Measurements from ENCODE around the gene C17orf107.

The C17orf107 gene

DNA sequence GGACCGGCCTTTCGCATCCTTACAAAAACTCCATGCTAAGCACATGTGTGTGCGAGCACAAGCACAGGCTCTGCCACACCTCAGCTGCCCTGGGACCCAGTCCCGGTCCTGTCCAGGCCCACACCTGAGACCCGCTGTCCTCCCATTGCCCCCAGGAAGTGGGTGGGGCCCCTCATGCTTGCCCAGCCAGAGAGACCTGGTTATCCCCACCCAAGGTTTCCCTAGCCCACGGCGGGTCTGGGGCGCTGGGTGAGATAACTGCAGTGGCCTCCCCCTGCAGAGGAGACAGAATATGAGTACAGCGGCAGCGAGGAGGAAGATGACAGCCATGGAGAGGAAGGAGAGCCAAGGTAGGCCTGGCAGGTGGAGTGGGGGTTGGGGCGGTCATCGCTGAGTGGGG is 12.5 kb upstream of the C17orf107 start:
- CTCF ChIA-PET = no interaction called here
- TF ChIP-seq TARDBP (IDR thresholded peaks at IDR 0.05) (no peak), SP1 (IDR thresholded peaks at IDR 0.05) (no peak), BHLHE40 (IDR thresholded peaks at IDR 0.05; ENCODE audit: borderline replicate concordance) (no peak), CTBP1 (IDR thresholded peaks at IDR 0.05; ENCODE audit: borderline replicate concordance) (no peak), ZNF384 (IDR thresholded peaks at IDR 0.05) (no peak), FOXA1 (IDR thresholded peaks at IDR 0.05) (no peak), ARNT (IDR thresholded peaks at IDR 0.05) (no peak), LEF1 (IDR thresholded peaks at IDR 0.05; ENCODE audit: borderline replicate concordance) (no peak), L3MBTL2 (conservative IDR thresholded peaks at IDR 0.05) (no peak), SUZ12 (IDR thresholded peaks at IDR 0.05) (no peak), FOXM1 (IDR thresholded peaks at IDR 0.05; ENCODE audit: borderline replicate concordance) (no peak), NFRKB (IDR thresholded peaks at IDR 0.05) (no peak), FOXK2 (IDR thresholded peaks at IDR 0.05) (no peak), ELF4 (IDR thresholded peaks at IDR 0.05) (no peak), HDGF (IDR thresholded peaks at IDR 0.05; ENCODE audit: borderline replicate concordance) (no peak)
- TF ChIP-seq, protein P1, sequence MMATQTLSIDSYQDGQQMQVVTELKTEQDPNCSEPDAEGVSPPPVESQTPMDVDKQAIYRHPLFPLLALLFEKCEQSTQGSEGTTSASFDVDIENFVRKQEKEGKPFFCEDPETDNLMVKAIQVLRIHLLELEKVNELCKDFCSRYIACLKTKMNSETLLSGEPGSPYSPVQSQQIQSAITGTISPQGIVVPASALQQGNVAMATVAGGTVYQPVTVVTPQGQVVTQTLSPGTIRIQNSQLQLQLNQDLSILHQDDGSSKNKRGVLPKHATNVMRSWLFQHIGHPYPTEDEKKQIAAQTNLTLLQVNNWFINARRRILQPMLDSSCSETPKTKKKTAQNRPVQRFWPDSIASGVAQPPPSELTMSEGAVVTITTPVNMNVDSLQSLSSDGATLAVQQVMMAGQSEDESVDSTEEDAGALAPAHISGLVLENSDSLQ (IDR thresholded peaks at IDR 0.05) = no peak
- POLR2A ChIA-PET = interaction anchor here (1.2 kb wide), 1 partner anchor 8 kb away, joined by 3 read pairs; no protein-coding TSS in a partner anchor
- DNase-seq (ENCODE audit: extremely low spot score) = no peak

DNA sequence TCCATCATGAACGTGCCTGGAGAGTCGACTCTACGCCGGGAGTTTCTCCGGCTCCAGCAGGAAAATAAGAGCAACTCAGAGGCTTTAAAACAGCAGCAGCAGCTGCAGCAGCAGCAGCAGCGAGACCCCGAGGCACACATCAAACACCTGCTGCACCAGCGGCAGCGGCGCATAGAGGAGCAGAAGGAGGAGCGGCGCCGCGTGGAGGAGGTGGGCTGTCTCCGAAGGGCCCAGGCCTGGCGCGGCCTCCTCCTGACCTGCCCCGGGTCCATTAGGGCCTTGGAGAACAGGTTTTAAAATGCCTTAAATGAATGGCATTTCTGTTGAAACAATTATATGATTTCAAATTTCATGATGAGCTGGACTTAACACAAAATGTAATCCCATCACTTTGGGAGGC is 11.8 kb upstream of the C17orf107 start:
- ChIA-PET CTCF (no interaction called here), POLR2A (interaction anchor here (1.2 kb wide), 1 partner anchor 9 kb away, joined by 3 read pairs; no protein-coding TSS in a partner anchor)
- no peak for DNase-seq (ENCODE audit: extremely low spot score)
- TF ChIP-seq TARDBP (IDR thresholded peaks at IDR 0.05) = no peak
- TF ChIP-seq SP1 (IDR thresholded peaks at IDR 0.05) = no peak

DNA sequence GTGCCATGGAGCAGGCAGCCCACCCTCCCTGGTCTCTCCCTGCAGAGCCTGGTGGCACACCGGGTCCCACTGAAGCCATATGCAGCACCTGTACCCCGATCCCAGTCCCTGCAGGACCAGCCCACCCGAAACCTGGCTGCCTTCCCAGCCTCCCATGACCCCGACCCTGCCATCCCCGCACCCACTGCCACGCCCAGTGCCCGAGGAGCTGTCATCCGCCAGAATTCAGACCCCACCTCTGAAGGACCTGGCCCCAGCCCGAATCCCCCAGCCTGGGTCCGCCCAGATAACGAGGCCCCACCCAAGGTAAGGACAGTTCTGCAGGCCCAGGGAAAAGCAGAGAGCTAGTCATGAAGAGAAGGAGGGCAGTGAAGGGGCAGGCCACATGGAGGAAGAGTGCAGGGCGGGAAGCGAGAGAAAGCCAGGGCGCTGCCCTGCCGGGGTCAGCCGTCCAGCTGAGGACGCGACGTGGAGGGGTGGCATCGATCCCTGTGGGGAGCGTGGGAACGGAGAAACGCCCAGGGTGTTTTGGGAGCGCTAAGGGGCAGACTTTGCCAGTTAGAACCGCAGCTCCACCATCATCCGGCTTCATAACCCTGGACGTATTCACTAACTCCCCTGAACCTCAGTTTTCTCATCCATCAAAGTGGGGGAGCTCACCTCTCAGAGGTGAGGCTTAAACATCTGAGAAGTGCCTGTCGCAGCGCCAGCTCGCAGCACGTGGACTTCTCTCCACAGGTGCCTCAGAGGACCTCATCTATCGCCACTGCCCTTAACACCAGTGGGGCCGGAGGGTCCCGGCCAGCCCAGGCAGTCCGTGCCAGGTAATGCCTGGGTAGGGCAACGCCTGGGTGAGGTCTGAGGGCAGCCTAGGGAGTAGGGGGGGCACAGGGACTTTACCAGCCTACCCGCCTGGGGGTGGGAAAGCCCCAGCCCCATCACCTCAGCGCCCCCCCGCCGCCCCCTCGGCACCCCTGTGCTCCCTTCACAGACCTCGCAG is 7.6 kb upstream of the C17orf107 start:
- POLR2A ChIA-PET = no interaction called here
- DNase-seq (ENCODE audit: extremely low spot score) = no peak
- TF ChIP-seq FOXK2 (IDR thresholded peaks at IDR 0.05) (no peak), FOXA1 (IDR thresholded peaks at IDR 0.05) (no peak), LEF1 (IDR thresholded peaks at IDR 0.05; ENCODE audit: borderline replicate concordance) (no peak), SP1 (IDR thresholded peaks at IDR 0.05) (no peak), ELF4 (IDR thresholded peaks at IDR 0.05) (no peak), CTBP1 (IDR thresholded peaks at IDR 0.05; ENCODE audit: borderline replicate concordance) (no peak), SUZ12 (IDR thresholded peaks at IDR 0.05) (no peak), BHLHE40 (IDR thresholded peaks at IDR 0.05; ENCODE audit: borderline replicate concordance) (no peak), ZNF384 (IDR thresholded peaks at IDR 0.05) (no peak), FOXM1 (IDR thresholded peaks at IDR 0.05; ENCODE audit: borderline replicate concordance) (no peak), TARDBP (IDR thresholded peaks at IDR 0.05) (no peak), L3MBTL2 (conservative IDR thresholded peaks at IDR 0.05) (no peak), HDGF (IDR thresholded peaks at IDR 0.05; ENCODE audit: borderline replicate concordance) (no peak), NFRKB (IDR thresholded peaks at IDR 0.05) (no peak), ARNT (IDR thresholded peaks at IDR 0.05) (no peak)
- TF ChIP-seq, protein P1 (IDR thresholded peaks at IDR 0.05) = no peak
- CTCF ChIA-PET = interaction anchor here (0.6 kb wide), 1 partner anchor 11 kb away, joined by 3 read pairs; the partner anchor contains the start of gene CHRNE

DNA sequence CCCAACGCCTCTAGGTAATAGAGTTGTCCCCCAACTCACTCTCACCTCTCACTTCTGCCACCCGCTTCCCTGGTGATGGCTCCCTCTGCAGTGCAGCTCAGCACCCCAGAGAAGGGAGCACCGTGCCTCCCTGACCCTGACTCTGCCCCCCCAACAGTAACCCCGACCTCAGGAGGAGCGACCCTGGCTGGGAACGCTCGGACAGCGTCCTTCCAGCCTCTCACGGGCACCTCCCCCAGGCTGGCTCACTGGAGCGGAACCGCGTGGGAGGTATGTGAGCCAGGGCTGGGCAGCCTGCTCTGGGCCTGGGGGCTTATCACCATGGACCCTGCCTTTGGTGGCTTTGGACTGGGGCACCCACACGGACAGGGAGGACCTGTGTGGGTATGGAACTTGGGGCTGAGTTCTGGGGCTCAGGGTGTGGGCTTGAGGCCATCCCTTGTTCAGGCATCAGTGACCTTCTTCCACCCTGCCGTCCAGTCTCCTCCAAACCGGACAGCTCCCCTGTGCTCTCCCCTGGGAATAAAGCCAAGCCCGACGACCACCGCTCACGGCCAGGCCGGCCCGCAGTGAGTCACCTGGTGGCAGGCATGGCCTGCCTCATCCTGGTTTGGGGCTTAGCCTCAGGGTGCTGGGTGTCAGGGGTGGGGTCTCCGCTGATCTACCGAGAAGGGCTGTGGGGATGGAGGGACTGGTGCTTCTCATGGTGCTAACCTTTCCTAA is 6.7 kb upstream of the C17orf107 start:
- POLR2A ChIA-PET = no interaction called here
- CTCF ChIA-PET = interaction anchor here (0.6 kb wide), 1 partner anchor 215 kb away, joined by 3 read pairs; no protein-coding TSS in a partner anchor
- no peak for TF ChIP-seq NFRKB (IDR thresholded peaks at IDR 0.05)
- TF ChIP-seq ELF4 (IDR thresholded peaks at IDR 0.05) = no peak
- no peak for TF ChIP-seq TARDBP (IDR thresholded peaks at IDR 0.05)
- no peak for TF ChIP-seq HDGF (IDR thresholded peaks at IDR 0.05; ENCODE audit: borderline replicate concordance)
- TF ChIP-seq FOXK2 (IDR thresholded peaks at IDR 0.05) = no peak
- no peak for TF ChIP-seq SP1 (IDR thresholded peaks at IDR 0.05)
- TF ChIP-seq L3MBTL2 (conservative IDR thresholded peaks at IDR 0.05) = no peak
- TF ChIP-seq LEF1 (IDR thresholded peaks at IDR 0.05; ENCODE audit: borderline replicate concordance) = no peak
- no peak for TF ChIP-seq FOXA1 (IDR thresholded peaks at IDR 0.05)
- TF ChIP-seq BHLHE40 (IDR thresholded peaks at IDR 0.05; ENCODE audit: borderline replicate concordance) = no peak
- TF ChIP-seq, protein P1 (IDR thresholded peaks at IDR 0.05) = no peak
- no peak for TF ChIP-seq ARNT (IDR thresholded peaks at IDR 0.05)
- TF ChIP-seq ZNF384 (IDR thresholded peaks at IDR 0.05) = no peak
- no peak for TF ChIP-seq SUZ12 (IDR thresholded peaks at IDR 0.05)
- no peak for TF ChIP-seq CTBP1 (IDR thresholded peaks at IDR 0.05; ENCODE audit: borderline replicate concordance)
- TF ChIP-seq FOXM1 (IDR thresholded peaks at IDR 0.05; ENCODE audit: borderline replicate concordance) = no peak
- no peak for DNase-seq (ENCODE audit: extremely low spot score)

DNA sequence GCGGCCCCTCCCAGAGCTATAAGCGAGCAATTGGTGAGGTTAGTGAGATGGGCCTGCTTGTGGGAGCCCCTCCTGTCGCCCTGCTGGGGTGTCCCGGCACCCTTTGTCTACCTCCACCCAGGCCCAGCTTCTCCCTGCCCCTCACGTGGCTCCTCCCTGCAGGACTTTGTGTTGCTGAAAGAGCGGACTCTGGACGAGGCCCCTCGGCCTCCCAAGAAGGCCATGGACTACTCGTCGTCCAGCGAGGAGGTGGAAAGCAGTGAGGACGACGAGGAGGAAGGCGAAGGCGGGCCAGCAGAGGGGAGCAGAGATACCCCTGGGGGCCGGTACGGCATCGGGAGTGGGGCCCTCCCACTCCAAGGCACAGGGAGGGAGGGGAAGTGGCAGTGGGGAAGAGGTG is 6.1 kb upstream of the C17orf107 start:
- ChIA-PET POLR2A (no interaction called here), CTCF (no interaction called here)
- TF ChIP-seq CTBP1 (IDR thresholded peaks at IDR 0.05; ENCODE audit: borderline replicate concordance) (no peak), SP1 (IDR thresholded peaks at IDR 0.05) (no peak), L3MBTL2 (conservative IDR thresholded peaks at IDR 0.05) (no peak), TARDBP (IDR thresholded peaks at IDR 0.05) (no peak), BHLHE40 (IDR thresholded peaks at IDR 0.05; ENCODE audit: borderline replicate concordance) (no peak), SUZ12 (IDR thresholded peaks at IDR 0.05) (no peak), ARNT (IDR thresholded peaks at IDR 0.05) (no peak), ZNF384 (IDR thresholded peaks at IDR 0.05) (no peak), ELF4 (IDR thresholded peaks at IDR 0.05) (no peak), FOXK2 (IDR thresholded peaks at IDR 0.05) (no peak), HDGF (IDR thresholded peaks at IDR 0.05; ENCODE audit: borderline replicate concordance) (no peak), NFRKB (IDR thresholded peaks at IDR 0.05) (no peak), FOXM1 (IDR thresholded peaks at IDR 0.05; ENCODE audit: borderline replicate concordance) (no peak), LEF1 (IDR thresholded peaks at IDR 0.05; ENCODE audit: borderline replicate concordance) (no peak), FOXA1 (IDR thresholded peaks at IDR 0.05) (no peak)
- TF ChIP-seq, protein P1 (IDR thresholded peaks at IDR 0.05) = no peak
- DNase-seq (ENCODE audit: extremely low spot score) = no peak

All from HEK293T (cell line).